Measurements from ENCODE around the gene ZNF790.
A peak's percentile ranks its signal among the peaks of the same experiment; 100 is the strongest.

Gene ZNF790

DNA sequence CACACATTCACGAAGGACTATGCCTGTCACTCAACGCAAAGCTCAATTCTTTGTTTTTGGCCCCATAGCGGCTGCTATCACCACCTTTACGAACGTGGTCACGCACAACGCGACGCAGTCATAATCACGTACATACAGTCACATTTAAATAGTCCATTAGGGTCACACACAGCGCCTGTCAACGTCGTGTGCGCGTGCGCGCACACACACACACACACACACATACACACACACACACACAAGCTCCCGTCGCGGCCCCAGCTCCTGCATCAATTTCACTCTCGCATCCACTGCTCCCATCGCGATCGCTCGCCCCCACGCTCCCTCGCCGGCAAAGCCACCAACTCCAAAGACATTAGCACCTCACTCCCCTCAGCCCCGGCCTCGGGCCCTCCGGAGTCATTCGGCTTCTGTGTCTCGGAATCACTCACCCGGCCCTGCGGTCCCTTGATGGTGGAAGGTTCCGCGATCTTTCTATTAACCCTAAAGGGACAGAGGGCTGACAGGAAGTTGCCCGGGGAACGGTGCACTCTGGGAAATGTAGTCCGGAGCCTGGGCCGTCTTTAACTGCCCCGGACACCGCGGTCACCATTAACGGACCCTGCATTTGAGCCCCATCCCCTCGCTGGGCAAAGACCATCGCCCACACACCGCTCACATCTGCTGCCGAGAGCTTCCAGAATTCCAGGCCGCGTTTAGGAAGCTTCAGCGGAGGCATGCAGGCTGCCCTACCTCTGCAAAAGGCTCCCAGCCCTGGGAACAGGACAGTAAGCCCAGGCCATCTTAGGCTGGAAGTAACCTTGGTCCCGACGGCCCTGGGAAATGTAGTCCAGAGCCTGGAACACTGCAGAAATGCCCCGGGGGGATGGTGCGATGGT lies at the start of gene ZNF790:
Gene ZNF790 (minus strand): TSS at position 482 of the 878 bp plus-strand sequence. CDS start 12,768 bp downstream, outside the sequence.
- DNase-seq (ENCODE audit: low read depth), result peak; percentile 94

GRCh38 chr19:36876993-36877938 lies 39.1 kb upstream of the ZNF790 start:
- DNase-seq (ENCODE audit: low read depth), result no peak

DNA sequence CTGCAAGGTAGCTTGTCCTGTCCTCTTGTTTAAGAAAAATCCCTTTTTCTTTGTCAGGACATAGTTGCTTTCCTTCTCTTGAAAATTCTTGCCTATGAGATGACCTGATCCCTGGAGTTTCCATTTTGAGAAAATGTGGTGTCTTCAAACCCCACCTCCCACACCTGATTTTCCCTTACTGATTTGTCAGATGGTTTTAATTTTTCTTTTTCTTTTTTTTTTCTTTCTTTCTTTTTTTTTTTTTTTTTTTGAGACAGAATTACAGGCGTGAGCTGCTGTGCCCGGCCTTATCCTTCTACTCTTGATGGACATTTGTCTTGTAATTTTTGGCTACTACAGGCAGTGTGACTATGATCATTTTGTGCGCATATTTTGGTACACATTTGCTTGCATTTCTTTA lies 13.7 kb upstream of the ZNF790 start:
- no peak for DNase-seq (ENCODE audit: low read depth)

DNA sequence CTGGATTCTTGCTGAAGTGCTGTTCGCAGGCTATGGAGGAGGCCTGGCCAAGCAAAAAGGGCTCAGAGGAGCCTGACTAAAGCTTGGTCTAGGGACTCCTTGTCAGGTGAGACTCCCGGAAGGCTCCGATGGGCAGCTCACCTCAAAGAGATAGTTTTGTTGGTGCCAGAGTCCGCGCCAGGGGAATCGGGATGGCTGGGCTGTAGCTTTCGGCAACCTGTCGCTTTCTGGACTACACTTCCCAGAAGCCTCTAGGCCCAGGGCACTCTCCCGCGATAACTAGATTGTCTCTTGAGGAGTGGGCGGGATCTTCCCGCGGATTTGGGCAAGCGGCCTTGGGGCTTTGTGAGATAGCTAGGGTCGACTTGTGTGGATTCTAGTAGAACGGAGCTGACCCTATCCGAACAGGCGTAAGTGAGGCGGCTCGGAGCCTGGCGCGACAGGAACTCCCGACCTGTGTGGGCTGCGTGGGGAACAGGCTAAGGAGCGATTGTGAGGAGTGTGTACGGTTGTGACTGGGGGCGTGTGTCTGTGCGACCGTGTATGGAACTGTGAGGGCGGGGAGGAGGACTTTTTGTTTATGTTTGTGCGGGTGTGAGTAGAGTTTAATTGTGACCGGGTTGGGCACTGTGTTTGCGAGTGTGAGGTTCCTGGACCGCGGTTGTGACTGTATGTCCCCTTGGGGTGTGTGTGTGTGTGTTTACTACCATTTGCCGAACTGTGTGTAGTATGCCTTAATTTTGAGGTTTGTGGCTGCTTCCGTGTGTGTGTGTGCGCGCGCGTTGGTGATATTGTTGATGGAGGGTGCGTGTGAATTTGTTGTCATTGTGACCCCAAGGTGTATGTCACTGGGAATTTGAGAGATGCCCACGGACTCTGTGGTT lies 12.6 kb upstream of the ZNF790 start, which contains the start of gene ZNF345:
Gene ZNF345 (plus strand): TSS at position 318 of the 884 bp plus-strand sequence. CDS start 25,955 bp downstream, outside the sequence.
- peak; percentile 93 for DNase-seq (ENCODE audit: low read depth)

DNA sequence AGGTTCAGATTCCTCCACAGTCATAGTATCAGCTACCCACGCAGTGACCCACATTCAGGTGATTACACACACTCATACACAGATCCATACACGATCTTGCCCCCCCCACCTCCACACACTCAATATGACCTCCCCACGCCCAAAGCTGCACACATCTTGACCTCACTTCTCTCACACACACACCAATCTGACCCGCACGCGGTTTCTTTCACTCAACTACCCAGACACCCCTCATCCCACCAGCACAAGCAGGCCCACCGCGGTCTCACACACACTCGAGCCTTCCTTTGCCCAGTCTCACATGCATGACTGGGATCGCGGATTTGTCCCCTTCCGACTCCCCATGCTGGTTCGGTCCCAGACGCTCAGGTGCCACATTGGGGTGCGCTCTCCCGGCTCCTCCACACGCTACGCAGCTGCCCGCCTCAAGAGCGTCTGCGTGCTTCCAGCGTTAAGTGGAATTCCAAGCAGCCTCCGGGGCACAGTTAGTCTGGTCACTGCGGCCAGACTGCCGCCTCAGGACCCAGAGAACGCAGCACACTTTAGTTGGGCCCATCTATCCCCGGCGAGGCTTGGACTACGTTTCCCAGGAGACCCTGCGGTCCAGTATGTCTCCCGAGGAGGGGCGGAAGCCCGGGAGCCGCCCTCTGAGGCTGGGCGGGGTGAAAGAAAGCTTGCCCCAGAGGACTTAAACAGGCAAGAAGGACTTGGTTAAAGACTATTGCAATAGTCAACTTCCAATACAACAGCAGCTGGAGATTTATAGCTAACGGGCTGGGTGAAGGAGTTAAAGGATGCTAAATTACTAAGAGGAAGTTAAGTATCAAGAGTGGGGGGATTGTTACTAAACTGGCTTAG lies 11.7 kb upstream of the ZNF790 start:
- peak; percentile 91 for DNase-seq (ENCODE audit: low read depth)

GRCh38 chr19:36847968-36848367 lies 9.8 kb upstream of the ZNF790 start:
- DNase-seq (ENCODE audit: low read depth), result no peak

DNA sequence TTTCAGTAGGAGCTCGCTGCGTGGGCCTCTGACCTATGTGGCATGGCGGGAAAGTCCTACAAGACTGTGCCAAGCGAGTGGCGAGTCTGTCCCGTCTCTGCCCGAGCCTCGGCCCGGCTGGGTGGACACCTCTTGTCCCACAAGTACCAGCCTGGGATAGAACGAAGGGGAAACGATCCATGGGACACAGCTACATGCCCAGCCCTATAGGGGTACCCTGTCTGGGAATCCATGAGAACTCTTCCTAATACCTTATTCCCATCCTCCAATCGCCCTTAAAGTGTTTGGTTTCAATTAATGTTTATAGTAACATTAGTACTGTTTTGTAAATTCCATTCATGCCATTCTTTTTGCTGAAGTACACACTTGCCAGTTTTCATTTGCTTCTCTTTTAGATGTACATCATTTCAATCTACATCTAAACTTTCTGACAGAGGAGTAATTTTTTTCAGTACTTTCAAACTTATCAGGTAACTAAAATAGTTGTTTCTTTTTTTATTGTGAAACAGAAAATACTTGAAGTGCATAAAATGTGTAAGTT lies 667 bp upstream of the ZNF790 start:
- DNase-seq (ENCODE audit: low read depth), result no peak

DNA sequence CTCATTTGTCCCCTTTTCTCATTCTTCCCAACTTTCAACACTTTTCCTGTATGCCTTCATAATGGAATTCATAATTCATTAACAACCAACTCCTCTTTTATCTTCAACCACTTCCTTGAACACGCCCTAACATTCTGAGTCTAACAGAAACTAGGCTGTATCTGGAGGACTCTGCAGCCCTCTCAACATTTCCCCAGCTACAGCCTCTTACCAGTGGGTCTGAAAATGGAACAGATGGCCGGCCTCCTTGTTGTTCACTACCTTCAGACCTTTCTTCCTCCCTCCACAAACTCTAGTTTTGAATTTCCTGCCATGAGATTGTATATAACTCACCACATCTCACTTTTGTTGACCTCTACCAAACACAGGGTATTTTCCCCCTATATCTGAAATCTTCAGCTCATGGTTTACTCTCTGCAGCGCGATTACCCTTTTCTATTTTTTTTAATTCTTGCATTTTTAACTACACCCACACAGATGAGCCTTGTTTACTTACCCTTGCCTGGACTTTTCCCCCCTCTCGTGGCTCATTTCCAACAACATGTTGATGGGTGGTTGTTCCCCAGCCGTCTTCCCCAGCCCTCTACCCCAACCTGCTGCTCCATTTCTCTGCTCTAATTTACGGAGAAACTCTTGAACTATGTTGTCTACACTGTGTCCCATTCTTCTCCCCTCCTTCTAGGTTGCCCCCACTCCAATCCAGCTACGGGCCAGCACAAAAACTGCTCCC lies 846 bp downstream of the ZNF790 start:
- no peak for DNase-seq (ENCODE audit: low read depth)

DNA sequence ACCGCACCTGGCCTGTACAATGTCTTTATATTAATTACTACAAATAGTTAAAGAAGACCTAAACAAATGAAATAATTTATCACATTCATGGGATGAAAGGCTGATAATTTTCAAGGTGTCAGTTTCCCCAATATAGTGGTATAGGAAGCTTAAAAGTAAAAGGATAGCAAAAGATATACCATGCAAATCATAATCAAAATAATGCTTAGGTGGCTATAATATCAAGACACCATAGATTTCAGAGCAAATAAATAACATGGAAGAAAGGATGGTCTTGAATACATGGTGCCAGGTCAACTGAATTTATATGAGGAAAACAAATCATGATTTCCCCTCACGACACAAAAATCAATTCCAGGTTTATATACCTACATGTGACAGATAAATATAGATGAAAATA lies 4.8 kb downstream of the ZNF790 start:
- no peak for DNase-seq (ENCODE audit: low read depth)

DNA sequence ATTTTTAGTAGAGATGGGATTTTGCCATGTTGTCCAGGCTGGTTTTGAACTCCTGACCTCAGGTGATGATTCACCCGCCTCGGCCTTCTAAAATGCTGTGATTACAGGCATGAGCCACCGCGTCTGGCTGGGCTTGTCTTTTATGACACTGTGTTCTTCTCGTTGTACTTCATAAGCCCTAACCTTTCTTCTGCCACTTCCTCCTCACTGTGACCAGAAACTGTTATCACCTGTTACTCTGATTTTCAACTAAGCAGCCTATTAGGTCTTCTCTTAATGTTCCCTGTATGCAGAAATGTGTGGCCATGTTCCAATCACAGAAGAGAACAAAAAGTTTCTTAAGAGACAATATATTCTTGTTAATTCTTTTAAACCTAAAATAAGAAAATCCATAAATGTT lies 16.4 kb downstream of the ZNF790 start:
- DNase-seq (ENCODE audit: low read depth), result no peak

GRCh38 chr19:36819130-36819630 lies 19.0 kb downstream of the ZNF790 start:
- DNase-seq (ENCODE audit: low read depth), result no peak

- no peak for DNase-seq (ENCODE audit: low read depth)
Measured at GRCh38 chr19:36807029-36807428, 31.2 kb downstream of the ZNF790 start.

GRCh38 chr19:36805364-36805763 lies 32.8 kb downstream of the ZNF790 start:
- no peak for DNase-seq (ENCODE audit: low read depth)

DNA sequence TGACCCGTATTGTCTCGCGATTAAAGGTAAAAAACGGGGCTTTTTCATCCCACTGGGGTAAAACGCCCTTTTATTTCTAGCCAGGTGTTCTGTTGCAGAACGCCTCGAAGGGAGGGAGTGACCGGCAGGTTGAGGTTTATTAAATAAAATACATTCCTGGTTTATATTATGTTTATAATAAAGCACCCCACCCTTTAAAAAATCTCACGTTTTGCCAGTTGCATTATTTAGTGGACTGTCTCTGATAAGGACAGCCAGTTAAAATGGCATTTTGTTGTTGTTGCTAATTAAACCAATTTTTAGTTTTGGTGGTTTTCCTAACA lies 40.4 kb downstream of the ZNF790 start:
- DNase-seq (ENCODE audit: low read depth), result no peak

GRCh38 chr19:36796714-36796992 lies 41.5 kb downstream of the ZNF790 start:
- no peak for DNase-seq (ENCODE audit: low read depth)

- DNase-seq (ENCODE audit: low read depth), result peak; percentile 5
Measured at GRCh38 chr19:36791420-36792141, 46.6 kb downstream of the ZNF790 start.

GRCh38 chr19:36775768-36776167 lies 62.4 kb downstream of the ZNF790 start:
- no peak for DNase-seq (ENCODE audit: low read depth)

- DNase-seq (ENCODE audit: low read depth), result no peak
Measured at GRCh38 chr19:36773223-36773579, 65.0 kb downstream of the ZNF790 start.
